HL-60 (cell line): ENCODE measurements around the gene CHST4.
A peak's percentile ranks its signal among the peaks of the same experiment; 100 is the strongest.

Experiments used
- DNase-seq, 2 experiments: peaks; one replicate each; pipeline ENCODE4 v3.0.0-alpha.2; 2010 to 2020; ENCODE audit warnings: low read depth in 1 of 2, low spot score in 1 of 2
- H3K27ac ChIP-seq: fragments of 250-450 bp; sonication (Bioruptor Pico); replicated peaks from 2 replicates; pipeline ENCODE4 v1.5.1; 2020; ENCODE audit warnings: mild to moderate bottlenecking, moderate library complexity
- H3K27me3 ChIP-seq: fragments of 250-450 bp; sonication (Bioruptor Pico); 2 replicates; pipeline ENCODE4 v1.5.1; 2021; ENCODE audit warnings: mild to moderate bottlenecking, moderate library complexity; ENCODE audit not compliant: insufficient read depth, poor library complexity, severe bottlenecking
- H3K4me3 ChIP-seq: replicated peaks from 2 replicates; pipeline ENCODE4 v1.5.1; 2011; ENCODE audit warnings: mild to moderate bottlenecking, control low read depth, low read length; ENCODE audit not compliant: insufficient read depth
- GABPA ChIP-seq: IDR thresholded peaks from 2 replicates; pipeline ENCODE4 v1.6.1; 2012; ENCODE audit warnings: low read depth
- POLR2AphosphoS5 ChIP-seq: IDR thresholded peaks from 2 replicates; pipeline ENCODE4 v1.6.1; 2012; ENCODE audit warnings: low read depth
- SPI1 ChIP-seq: IDR thresholded peaks from 2 replicates; pipeline ENCODE4 v1.6.1; 2012; ENCODE audit warnings: low read depth, mild to moderate bottlenecking, borderline replicate concordance
- TF ChIP-seq, protein P1 (sequence below): IDR thresholded peaks from one replicate; pipeline ENCODE4 v1.5.1; 2011; ENCODE audit warnings: low read length, control low read depth, inconsistent platforms; ENCODE audit not compliant: insufficient read depth
- TF ChIP-seq, protein P2 (sequence below): IDR thresholded peaks from 2 replicates; pipeline ENCODE4 v1.6.1; 2012; ENCODE audit warnings: low read depth; ENCODE audit not compliant: insufficient replicate concordance

The CHST4 gene

DNA sequence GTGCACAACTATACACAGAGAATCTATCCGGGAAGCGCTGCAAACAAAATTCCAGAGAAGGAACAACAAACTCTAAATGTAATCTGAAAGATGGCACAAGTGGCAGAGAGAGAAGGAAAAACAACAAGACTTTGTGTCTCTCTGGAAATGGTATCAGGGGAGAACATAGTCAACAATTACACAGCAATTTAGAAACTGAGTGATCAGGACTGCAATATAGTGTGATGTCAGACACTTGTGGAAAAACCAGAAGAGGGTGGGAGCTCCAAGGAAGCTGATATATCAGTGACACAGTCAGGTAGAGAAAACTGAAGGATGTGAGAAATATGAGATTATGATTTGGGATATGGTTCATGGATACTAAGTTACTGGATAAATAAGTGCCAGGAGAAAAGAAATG is 45.3 kb upstream of the CHST4 start:
- H3K4me3 ChIP-seq: no peak overlapping the region
- DNase-seq: no peak
- TF ChIP-seq, protein P1, sequence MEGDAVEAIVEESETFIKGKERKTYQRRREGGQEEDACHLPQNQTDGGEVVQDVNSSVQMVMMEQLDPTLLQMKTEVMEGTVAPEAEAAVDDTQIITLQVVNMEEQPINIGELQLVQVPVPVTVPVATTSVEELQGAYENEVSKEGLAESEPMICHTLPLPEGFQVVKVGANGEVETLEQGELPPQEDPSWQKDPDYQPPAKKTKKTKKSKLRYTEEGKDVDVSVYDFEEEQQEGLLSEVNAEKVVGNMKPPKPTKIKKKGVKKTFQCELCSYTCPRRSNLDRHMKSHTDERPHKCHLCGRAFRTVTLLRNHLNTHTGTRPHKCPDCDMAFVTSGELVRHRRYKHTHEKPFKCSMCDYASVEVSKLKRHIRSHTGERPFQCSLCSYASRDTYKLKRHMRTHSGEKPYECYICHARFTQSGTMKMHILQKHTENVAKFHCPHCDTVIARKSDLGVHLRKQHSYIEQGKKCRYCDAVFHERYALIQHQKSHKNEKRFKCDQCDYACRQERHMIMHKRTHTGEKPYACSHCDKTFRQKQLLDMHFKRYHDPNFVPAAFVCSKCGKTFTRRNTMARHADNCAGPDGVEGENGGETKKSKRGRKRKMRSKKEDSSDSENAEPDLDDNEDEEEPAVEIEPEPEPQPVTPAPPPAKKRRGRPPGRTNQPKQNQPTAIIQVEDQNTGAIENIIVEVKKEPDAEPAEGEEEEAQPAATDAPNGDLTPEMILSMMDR: no peak
- TF ChIP-seq SPI1: no peak

GRCh38 chr16:71482569-71482968 is 43.7 kb upstream of the CHST4 start:
- Histone ChIP-seq H3K4me3 (no peak overlapping the region), H3K27ac (no peak overlapping the region), H3K27me3 (no peaks in the 10 kb centered on the region)
- no peak for DNase-seq
- TF ChIP-seq, protein P2, sequence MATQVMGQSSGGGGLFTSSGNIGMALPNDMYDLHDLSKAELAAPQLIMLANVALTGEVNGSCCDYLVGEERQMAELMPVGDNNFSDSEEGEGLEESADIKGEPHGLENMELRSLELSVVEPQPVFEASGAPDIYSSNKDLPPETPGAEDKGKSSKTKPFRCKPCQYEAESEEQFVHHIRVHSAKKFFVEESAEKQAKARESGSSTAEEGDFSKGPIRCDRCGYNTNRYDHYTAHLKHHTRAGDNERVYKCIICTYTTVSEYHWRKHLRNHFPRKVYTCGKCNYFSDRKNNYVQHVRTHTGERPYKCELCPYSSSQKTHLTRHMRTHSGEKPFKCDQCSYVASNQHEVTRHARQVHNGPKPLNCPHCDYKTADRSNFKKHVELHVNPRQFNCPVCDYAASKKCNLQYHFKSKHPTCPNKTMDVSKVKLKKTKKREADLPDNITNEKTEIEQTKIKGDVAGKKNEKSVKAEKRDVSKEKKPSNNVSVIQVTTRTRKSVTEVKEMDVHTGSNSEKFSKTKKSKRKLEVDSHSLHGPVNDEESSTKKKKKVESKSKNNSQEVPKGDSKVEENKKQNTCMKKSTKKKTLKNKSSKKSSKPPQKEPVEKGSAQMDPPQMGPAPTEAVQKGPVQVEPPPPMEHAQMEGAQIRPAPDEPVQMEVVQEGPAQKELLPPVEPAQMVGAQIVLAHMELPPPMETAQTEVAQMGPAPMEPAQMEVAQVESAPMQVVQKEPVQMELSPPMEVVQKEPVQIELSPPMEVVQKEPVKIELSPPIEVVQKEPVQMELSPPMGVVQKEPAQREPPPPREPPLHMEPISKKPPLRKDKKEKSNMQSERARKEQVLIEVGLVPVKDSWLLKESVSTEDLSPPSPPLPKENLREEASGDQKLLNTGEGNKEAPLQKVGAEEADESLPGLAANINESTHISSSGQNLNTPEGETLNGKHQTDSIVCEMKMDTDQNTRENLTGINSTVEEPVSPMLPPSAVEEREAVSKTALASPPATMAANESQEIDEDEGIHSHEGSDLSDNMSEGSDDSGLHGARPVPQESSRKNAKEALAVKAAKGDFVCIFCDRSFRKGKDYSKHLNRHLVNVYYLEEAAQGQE: no peak
- TF ChIP-seq GABPA (no peak), SPI1 (no peak)

More for the DNA sequence above, 45.3 kb upstream of the CHST4 start:
- H3K27me3 ChIP-seq: no peaks in the 10 kb centered on the region
- H3K27ac ChIP-seq: no peak overlapping the region

DNA sequence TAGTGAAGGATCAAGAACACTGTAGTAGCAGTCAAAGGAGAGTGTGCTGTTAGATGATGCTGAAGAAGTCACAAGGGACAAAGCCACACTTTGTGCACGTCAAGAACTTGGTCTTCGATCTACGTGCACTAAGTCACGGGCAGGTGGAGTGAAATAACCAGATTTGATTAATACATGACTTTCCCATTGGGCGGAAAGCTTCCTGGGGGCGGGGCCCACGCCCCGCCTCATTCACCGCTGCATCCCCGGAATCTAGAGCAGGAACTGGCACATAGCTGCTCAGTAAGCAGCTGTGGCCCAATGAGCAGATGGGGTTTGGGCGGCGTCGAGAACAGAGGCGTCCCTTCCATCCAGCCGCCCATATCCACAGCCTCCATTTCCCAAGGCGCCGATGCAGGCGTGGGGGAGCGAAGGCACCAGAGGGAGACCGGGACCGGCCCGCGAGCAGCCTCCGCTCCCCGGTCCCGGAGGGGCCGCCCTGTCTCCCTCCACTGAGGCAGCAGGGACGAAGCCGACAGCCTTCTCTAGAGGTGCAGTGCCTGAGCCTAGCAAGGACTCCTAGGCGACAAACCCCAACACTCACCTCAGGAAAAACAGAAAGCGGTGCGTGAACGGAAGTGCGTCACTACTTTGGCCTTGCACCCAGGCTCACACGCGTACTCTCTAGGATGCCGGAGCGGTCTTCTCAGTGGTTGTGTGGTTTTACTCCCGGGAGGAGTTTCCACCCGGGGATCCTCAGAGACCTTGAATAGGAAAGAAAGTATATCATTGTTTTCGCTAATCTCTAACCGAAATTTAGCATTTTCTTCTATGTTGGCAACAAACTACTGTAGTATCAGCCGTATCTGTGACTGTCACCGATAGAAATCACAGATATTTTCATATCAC is 42.0 kb upstream of the CHST4 start:
- peak; percentile 73 to 85 for DNase-seq
- Histone ChIP-seq H3K27ac (peak overlapping the region; percentile 71), H3K27me3 (no peaks in the 10 kb centered on the region), H3K4me3 (peak overlapping the region; percentile 99)
- TF ChIP-seq, protein P1: no peak
- peak; percentile 75; the same call in 1 of the 2 replicates for TF ChIP-seq POLR2AphosphoS5
- TF ChIP-seq, protein P2: no peak
- peak; percentile 56; the same call in 1 of the 2 replicates for TF ChIP-seq SPI1
- peak; percentile 88 for TF ChIP-seq GABPA

DNA sequence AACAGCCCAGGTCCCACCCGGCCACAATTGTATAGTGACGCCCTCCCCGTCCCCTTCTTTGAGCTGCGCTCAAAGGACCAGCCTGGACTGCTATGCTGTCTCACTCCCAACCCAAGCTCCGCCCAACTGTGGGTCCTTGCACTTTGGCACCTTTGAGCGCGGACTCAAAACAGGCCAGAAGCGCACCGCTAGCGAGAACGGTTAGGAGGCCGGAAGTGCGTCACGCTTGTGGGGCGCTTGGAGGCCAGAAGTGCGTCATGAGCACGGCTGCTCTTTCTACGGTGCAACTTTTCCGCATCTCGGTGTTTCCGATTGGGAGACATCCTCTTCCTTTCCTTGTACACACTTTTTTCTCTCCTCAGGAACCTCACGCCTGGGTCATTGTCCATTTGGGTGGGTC is 37.1 kb upstream of the CHST4 start, which contains the start of gene ZNF19:
TSS of gene ZNF19 (minus strand) at position 203 of the 400 bp plus-strand sequence. CDS start 7,210 bp downstream, outside the sequence.
- Histone ChIP-seq H3K4me3 (no peak within 1 kb of the TSS), H3K27me3 (no peaks in the 10 kb centered on the region), H3K27ac (no peak within 1 kb of the TSS)
- TF ChIP-seq GABPA: no peak
- TF ChIP-seq, protein P1: no peak
- TF ChIP-seq, protein P2: no peak
- no peak for TF ChIP-seq POLR2AphosphoS5
- TF ChIP-seq SPI1: no peak
- DNase-seq: no peak
